GM18498 (cell line): Measurements from ENCODE around the gene AK5.

Experiments used
- ATAC-seq: cut with Tn5 transposase; IDR thresholded peaks from one replicate; pipeline ENCODE4 v1.9.1; 2021; ENCODE audit warnings: mild to moderate bottlenecking, moderate library complexity; ENCODE audit not compliant: unreplicated experiment

Gene AK5, protein sequence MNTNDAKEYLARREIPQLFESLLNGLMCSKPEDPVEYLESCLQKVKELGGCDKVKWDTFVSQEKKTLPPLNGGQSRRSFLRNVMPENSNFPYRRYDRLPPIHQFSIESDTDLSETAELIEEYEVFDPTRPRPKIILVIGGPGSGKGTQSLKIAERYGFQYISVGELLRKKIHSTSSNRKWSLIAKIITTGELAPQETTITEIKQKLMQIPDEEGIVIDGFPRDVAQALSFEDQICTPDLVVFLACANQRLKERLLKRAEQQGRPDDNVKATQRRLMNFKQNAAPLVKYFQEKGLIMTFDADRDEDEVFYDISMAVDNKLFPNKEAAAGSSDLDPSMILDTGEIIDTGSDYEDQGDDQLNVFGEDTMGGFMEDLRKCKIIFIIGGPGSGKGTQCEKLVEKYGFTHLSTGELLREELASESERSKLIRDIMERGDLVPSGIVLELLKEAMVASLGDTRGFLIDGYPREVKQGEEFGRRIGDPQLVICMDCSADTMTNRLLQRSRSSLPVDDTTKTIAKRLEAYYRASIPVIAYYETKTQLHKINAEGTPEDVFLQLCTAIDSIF

DNA sequence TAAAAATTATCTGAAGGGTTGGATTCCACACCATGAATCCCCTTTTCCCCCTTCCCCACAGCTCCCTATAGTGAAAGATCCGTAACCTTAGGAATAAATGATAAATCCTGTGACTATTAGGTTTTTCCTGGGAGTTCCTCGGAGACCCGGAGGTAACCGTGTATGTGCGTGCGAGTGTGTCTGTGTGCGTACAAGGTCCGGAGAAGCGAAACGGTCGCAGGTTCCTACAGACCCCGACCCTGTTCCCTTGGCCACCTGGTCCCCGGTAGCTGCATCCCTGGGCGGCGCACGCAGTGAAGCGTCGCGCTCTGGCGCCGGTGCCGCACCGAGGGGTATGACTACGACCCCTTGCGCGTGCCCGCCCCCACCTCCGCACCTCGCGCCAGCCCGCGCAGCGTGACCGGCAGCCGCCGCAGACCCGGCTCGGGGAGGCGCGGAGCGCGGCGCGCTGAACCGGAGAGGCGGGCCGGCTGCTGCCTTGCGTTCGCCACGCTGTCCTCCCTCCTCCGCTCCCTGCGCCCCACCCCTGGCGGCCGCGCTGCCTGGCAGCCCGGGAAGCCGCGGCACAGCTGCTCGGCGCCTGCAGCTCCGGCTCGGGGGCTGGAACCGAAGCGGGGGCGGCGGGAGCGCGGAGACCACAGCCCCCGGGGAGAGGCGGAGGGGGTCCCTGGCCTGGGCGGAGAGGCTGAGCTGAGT lies at the start of gene AK5:
Gene AK5, plus strand, starts transcription at position 529 of the 696 bp plus-strand sequence. CDS start 295 bp downstream, outside the sequence.
- ATAC-seq, result peak; percentile 60

DNA sequence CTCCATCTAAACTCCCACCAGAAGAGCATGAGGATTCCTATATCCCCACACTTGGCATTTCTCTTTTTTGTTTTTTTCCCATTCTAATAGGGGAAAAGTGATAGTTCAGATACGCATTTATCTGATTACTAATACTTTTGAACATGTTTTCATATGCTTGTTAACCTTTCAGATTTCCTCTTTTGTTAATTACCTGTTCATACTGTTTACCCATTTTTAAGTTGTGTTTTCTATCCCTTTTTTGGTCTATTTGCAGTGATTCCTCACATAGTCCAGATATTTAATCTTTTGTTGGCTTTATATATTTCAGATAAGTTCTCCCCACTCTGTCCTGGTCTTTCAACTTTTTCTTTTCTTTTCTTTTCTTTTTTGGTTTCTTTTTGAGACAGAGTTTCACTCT lies 49.0 kb upstream of the AK5 start:
- no peak for ATAC-seq

DNA sequence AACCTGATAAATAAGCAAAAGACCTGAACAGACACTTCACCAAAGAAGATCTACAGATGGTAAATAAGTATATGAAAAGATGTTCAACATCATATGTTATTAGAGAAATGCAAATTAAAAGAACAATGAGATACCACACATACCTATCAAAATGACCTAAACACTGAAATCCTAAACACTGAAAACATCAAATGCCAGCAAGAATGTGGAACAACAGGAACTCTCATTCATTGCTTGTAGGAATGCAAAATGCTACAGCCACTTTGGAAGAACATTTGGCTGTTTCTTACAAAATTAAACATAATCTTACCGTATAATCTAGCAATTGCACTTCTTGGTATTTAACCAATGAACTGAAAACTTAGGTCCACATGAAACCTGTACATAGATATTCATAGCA lies 47.7 kb upstream of the AK5 start:
- ATAC-seq, result no peak

DNA sequence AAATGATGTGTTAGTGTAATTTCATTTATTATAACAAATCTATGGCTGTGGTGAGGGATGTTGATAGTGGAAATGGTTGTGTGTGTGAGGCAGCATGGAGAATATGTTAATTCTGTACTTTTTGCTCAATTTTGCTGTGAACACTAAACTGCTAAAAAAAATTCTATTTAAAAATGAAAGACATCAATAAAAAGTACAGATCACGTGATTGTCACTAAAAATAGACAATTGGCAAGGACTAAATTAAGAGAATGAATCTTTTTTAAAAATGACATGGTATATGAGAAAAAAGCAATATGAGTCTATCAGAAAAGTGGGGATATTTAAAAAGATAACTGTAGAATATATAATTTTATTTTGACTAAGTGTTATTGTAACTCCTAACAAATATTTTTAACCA lies 46.9 kb upstream of the AK5 start:
- ATAC-seq, result no peak

DNA sequence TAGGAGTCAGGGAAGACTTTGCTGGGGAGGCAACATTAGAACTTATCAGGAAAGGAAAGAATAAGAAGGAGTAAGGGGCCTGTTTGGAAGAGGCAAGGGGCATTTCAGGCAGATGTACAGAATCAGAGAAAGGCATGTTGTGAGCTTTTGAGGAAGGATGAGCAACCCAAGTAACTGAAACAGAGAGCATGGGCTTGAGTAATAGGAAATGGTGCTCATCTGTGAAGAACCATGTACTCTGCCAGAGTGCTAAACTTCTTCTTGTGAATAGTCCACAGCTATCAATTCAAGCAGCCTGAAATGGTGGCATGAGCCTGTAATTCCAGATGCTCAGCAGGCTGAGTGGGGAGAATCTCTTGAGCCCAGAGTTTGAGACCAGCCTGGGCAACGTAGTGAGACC lies 43.4 kb upstream of the AK5 start:
- no peak for ATAC-seq

DNA sequence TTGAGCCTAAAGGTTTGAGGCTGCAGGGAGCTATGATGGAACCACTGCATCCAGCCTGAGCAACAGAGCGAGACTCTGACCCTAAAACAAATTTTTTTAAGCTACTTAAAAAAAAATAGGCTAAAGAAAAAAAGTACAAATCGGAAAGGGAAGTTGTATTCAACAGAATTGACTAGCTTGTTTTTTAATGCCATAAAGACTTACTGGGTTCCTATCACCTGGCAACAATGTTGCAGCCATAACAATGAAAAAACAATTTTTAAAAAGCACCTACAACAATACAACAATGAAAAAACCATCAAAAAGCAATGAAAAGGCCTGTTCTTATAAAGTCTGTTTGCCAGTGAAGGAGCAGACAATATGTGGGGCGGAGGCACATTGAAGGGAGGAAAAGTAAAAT lies 42.5 kb upstream of the AK5 start:
- no peak for ATAC-seq

DNA sequence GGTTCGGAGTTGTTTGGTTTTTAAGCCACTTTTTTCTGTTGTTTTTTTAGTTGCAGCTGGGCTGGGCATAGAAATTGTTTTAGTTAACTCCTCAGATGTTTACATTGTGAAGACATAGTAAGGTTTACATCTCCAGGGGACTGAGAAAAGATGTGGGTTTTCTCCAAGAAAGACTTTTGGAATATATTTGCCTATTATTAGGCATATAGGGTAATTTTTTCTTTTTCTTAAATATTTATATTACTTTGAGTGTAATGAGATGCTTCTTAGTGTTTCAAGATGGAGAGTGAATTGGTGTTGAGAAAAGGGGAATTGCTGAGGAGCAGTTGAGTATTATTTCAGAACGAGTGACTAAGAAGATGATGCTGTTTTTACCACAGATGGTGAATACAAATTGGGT lies 36.0 kb upstream of the AK5 start:
- ATAC-seq, result no peak

DNA sequence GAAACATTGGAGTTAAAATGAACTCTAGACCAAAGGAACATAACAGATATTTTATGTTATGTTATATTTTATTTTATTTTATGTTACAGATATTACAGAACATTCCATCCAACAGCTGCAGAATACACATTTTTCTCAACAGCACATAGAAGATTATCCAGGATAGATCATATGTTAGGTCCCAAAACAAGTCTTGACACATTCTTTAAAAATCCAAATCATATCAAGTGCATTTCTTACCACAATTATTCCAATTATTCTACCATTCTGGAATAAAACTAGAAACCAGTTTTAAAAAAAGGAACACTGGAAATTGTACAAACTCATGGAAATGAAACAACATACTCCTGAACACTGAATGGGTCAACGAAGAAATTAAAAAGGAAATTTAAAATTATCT lies 31.7 kb upstream of the AK5 start:
- ATAC-seq, result no peak

DNA sequence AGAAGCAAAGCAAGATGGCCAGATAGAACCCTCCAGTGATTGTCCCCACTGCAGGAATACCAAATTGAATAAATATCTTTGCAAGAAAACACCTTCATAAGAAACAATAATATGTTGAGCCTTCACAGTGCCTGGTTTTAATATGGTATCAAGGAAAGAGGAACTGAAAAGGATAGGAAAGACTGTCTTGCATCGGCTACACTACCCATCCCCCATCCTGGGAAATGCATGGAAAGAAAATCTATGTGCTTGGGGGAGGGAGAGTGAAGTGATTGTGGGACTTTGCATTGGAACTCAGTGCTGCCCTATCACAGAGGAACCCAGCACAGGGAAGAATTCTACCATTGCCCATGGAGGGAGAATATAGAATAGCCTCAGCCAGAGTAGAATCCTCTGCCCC lies 28.6 kb upstream of the AK5 start:
- no peak for ATAC-seq

DNA sequence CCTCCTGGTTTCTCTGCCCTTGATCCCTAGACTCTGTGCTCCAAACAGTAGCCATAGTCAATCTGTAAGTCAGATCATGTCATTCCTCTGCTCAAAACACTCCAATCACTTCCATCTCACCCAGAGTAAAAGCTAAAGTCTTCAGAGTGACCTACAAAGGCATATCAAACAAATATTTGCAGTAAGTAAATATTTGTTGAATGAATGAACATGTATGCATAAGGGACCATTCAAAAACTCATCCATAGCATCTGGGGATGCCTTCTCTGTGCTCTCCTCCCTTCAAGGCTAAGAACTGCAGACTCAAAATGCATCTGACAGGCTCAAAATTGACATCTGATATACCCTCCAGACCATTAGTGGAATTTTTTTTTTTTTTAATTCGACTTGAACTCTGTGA lies 18.1 kb upstream of the AK5 start:
- no peak for ATAC-seq

DNA sequence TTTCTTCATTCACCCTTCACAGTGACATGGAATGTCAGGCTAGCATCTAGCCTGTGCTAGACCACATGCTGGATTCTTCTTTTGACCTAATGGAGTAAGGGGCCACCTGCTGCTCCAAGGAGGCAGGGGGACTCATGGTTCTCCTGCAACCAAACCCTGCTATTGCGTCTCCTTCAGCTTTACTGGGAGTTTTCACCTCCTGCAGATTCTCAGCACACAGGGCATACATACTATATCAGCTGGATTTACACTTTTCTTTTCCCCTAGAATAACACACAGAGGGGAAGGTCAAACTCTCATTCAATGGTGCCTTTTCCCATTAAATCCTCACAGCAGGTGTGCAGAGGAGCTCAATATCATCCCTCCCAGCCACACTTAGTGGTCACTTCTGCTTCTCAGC lies 16.6 kb upstream of the AK5 start:
- ATAC-seq, result no peak

DNA sequence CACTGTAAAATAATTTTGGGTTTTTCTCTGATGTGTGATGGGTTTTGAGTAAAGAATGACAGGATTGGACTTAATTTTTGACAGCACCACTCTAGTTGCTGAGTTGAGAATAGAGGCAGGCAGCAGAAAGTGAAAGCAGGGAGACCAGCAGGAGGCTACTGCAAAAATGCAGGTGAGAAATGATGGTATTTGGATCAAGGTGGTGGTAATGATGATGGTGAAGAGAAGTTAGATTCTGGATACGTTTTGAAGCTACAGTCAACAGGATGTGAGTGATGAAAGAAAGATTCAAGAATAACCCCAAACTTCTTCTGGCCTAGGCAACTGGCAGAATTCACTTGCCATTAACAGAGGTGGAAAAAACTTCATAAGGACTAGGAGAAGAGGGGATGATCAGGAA lies 14.8 kb upstream of the AK5 start:
- no peak for ATAC-seq

DNA sequence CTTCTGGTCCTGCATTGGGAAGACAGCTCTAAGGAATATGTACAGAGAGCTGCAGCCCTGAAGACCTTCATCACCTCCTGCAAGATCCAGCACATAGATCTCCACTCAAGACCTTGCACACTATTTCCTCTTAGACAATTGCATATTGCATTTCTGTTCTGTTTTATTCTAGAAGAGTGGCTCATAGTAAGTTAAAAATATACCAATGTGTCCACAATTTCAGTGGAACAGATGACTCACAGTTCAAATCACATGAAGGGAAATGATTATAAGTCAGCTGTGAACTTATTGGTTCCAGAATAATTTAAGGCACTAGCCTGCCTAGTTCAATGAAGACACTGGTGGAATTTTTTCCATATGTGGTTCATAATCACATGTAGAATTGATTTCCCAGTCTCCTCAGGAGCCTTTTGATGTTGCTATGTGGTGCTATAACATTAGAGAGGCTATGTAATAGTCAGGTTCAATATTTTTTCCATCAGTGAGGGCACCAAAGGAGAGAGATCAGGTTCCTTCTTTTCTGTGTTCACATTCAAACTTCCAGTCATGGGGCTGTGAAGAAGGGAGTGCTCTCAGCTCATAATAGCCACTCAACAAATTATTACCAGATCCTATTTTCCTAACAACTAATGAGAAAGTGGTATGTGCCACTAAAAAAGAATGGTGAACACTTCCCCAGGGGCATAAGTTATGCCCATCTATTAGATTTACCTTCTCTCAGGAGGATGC lies 9.8 kb upstream of the AK5 start:
- ATAC-seq, result no peak

DNA sequence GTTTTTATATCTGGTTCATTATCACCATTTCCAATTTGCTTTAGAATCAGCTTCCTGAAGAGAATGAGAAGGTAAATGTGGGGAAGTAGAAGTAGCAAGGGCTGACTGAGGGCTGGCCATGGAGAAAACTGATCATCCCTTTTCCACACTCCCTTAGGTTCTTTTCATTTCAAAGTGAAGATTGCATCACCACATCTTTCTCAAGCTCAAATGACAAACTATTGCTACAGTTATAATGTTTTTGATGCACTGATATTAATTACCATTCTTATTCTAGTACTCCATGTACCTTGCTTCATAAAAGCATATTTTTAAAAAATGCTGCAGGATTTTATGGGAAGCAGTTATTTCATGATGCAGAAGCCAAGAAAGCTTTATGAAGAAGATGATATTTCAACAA lies 7.9 kb upstream of the AK5 start:
- ATAC-seq, result no peak

DNA sequence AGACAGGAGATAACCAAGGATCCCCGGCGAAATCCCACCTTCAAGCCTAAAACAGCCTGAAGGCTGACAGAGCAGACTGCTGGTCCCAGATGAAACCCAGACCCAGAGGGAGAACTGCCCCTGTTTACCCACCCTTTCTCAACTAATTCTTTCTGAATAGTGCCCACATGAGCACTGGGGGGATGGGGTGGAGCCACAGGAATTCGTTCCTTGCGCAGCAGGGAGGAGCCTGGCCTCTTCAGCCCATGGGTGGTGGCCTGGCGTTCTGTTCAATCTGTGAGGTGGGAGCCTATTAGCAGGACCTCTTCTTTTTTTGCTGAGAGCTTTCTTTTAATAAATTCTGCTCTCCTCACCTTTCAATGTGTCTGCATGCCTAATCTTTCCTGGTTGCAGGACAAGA lies 6.6 kb upstream of the AK5 start:
- no peak for ATAC-seq

DNA sequence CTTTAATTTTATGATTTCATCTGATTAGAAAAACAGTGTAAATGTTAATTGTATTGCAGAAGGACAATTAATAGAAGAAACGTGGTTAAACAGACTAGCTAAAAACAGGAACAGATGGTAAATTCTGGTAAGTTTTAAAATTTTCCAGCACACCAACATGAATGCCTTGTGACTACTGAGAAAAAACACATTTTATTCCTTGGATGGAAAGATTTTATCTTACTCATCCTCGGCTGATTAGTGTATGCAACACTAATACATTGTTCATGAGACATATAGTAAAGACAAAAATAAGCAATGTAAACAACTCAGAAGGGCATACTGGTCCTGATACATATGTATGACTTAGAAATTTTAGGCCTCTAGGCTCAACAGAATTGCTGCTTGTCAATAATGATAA lies 4.9 kb upstream of the AK5 start:
- ATAC-seq, result no peak

DNA sequence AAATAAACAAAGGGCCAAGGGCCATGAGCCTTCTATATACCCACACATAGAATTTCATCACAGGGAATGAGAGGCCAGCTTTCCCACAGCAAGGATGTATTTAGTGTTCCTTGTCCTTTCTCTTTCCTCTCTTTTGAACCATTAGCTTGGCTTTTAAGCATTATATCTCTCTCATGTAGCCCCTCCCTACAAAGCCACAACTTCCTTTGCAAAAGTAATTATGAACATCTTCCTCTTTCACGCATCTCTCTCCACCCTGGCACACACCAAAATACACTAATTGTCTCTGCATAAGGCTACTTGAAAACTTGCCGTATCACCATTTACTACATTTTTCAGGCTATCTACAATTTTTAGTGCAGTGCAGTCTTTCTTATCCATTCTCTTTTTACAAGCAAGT lies 1.9 kb upstream of the AK5 start:
- no peak for ATAC-seq

DNA sequence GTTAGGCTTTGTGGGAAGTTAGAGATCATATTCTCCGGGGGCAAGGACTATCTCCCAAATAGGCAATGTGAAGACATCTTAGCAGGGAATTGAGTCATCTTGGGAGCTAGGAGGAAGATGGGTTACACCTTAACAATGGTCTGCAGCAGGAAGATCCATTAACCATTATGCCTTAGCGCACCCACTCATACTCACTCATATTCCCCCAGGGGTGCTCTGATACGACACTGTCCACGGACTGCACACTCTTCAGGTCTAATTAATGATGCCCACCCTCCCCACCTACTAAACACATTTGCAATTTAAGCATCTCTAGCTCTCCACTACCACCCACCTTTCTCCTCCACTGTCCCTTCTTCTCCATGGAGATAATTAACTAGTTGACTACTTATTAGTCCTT lies 857 bp upstream of the AK5 start:
- ATAC-seq, result no peak

DNA sequence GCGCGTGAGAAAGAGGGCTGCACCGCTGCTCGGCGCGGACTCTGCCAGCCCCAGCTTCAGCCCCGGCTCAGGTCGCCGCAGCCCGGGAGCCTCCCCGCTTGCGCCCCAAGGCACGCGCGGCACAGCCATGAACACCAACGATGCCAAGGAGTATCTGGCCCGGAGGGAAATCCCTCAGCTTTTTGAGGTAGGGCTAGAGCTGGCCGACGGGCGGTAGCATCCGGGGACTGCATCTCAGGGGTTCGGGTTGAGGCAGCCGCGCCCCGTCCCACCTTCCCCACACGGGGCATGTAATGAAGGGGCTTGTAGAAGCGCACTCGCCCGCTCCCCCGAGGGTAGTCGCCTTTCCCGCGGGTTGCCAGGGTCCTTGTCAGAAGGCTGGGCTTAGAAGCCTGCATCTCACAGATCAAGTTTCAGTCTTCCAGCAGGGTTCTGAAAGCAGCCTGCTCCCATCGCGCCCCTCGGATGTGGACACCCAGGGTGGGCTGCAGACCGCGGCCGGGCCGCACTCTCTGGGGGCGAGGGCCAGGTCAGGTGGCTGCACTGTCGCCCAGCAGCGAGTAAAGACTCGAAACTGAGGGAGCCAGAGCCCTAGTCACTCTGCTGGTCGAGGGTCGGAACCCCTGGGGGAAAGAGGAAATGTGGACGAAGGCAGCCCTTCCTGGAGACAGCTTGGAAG lies 507 bp downstream of the AK5 start:
- peak; percentile 39 for ATAC-seq

DNA sequence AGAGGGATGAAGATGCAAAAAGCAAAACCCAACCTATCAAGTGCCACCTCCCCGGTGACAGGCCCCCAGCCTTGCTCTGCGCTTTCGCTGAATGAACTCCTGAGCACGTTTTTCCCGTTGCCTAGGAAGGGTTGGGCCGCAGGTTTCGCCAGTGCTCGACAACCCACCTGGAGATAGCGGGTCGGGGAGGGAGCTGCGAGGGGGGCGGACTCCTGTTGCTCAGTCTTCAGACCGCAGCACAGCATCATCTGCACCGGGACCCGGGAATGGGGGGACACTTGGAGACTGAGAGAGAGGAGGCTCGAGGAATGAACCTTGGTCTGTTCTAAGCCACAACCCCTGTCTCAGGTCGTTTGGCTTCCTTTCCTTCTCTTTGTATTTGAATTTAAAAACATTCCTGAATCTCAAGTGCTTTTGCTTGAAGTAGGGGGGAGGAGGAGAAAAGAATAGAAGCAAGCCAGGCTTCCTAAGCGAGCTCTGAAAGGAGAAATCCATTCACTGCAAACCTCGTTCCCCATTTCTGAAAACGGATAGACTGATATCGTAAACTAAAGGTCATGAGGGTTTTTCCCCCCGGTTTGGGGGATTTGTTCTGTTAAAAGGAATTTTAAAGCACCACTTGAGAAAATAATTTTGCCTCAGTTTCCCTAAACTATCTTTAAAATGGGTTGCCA lies 1.2 kb downstream of the AK5 start:
- peak; percentile 13 for ATAC-seq
